Caco-2 (cell line): ENCODE results near the gene FAM174C. TPM values are rescaled to one million over a fixed set of nuclear protein-coding genes. Genes with fewer than 3 reads are reported as not detected.

Source experiments
- BruUV-seq: library from RNA; stranded (reverse); fragments of 400-500 nt; replicated peaks from 2 replicates; lab custom pipeline; 2021; lab: Mats Ljungman, UMichigan
- CTCF ChIA-PET: fragments of 300-600 bp; sonication (Branson Sonifier 250); formaldehyde crosslinking; loops from one replicate; lab custom pipeline; 2022; ENCODE audit warnings: antibody characterized with exemption; lab: Charles Lee
- POLR2A ChIA-PET: fragments of 300-600 bp; sonication (Branson Sonifier 250); formaldehyde crosslinking; loops from one replicate; lab custom pipeline; 2022; ENCODE audit warnings: antibody characterized with exemption; lab: Charles Lee
- DNase-seq, 2 experiments: peaks; one replicate each; pipeline versions ENCODE4 v3.0.0 to v3.0.0-alpha.2; 2020 to 2022
- H3K27me3 ChIP-seq: replicated peaks from 2 replicates; pipeline ENCODE4 v1.6.0; 2011; ENCODE audit warnings: low read length; ENCODE audit not compliant: control insufficient read depth, insufficient read depth
- H3K36me3 ChIP-seq: 2 replicates; pipeline ENCODE4 v1.5.1; 2011; ENCODE audit warnings: low read length; ENCODE audit not compliant: control insufficient read depth, insufficient read depth
- H3K4me1 ChIP-seq: fragments of 250-450 bp; sonication (Bioruptor Pico); 2 replicates; pipeline ENCODE4 v1.5.1; 2020; ENCODE audit warnings: mild to moderate bottlenecking
- H3K4me3 ChIP-seq: 2 replicates; pipeline ENCODE4 v1.5.1; 2011; ENCODE audit warnings: low read depth, mild to moderate bottlenecking, control low read depth, low read length
- H3K9me3 ChIP-seq: fragments of 250-450 bp; sonication (Bioruptor Pico); 2 replicates; pipeline ENCODE4 v1.5.1; 2020; ENCODE audit warnings: mild to moderate bottlenecking, moderate library complexity
- H3K27ac Mint-ChIP-seq: one replicate; pipeline ENCODE4 v1.8.0; 2022; ENCODE audit warnings: mixed read lengths; ENCODE audit not compliant: unreplicated experiment
- H3K27me3 Mint-ChIP-seq: one replicate; pipeline ENCODE4 v1.8.0; 2022; ENCODE audit warnings: mixed read lengths; ENCODE audit not compliant: insufficient read depth, unreplicated experiment
- H3K36me3 Mint-ChIP-seq: one replicate; pipeline ENCODE4 v1.8.0; 2022; ENCODE audit warnings: mild to moderate bottlenecking, mixed read lengths; ENCODE audit not compliant: insufficient read depth, unreplicated experiment
- H3K4me1 Mint-ChIP-seq: one replicate; pipeline ENCODE4 v1.8.0; 2022; ENCODE audit warnings: low read depth, mixed read lengths; ENCODE audit not compliant: unreplicated experiment
- H3K4me3 Mint-ChIP-seq: one replicate; pipeline ENCODE4 v1.8.0; 2022; ENCODE audit warnings: mild to moderate bottlenecking, moderate library complexity, mixed read lengths; ENCODE audit not compliant: unreplicated experiment
- H3K9me3 Mint-ChIP-seq: one replicate; pipeline ENCODE4 v1.8.0; 2022; ENCODE audit warnings: mixed read lengths; ENCODE audit not compliant: unreplicated experiment
- CTCF ChIP-seq, 2 experiments: fragments of 200-600 bp in 1 of 2; IDR thresholded peaks; 1 replicate in 1 of 2; 2 replicates in 1 of 2; pipeline versions ENCODE4 v1.5.1 to v1.8.0; 2011 to 2022; ENCODE audit warnings: antibody characterized with exemption in 1 of 2, control low read depth in 1 of 2, inconsistent platforms in 1 of 2, low read depth in 1 of 2, low read length in 1 of 2, mild to moderate bottlenecking in 1 of 2, moderate library complexity in 1 of 2; ENCODE audit not compliant: insufficient read depth in 1 of 2, severe bottlenecking in 1 of 2, unreplicated experiment in 1 of 2
- intact Hi-C: fragments of 100-400 bp; cut with micrococcal nuclease; formaldehyde crosslinking; loops from one replicate; pipeline ENCODE4 v1.10.0; 2022; ENCODE audit not compliant: unreplicated experiment
- total RNA-seq: library from RNA; stranded (reverse); gene quantifications from 2 replicates; pipeline ENCODE4 v1.2.3, GENCODE V29; 2022

FAM174C gene
- total RNA-seq, 1 experiment from 2014 or later: 51.0 TPM

GRCh38 chr19:1283207-1283916 is 8.0 kb downstream of the FAM174C start:
- no peaks in the 10 kb centered on the region for H3K9me3 ChIP-seq
- H3K4me1 Mint-ChIP-seq: peaks cover 18% of the 10 kb centered on the region
- ChIA-PET POLR2A (interaction anchor here (0.5 to 2.2 kb wide), 4 partner anchors 8 to 17 kb away, joined by 3 to 11 read pairs (median 8); partner anchors contain the start of genes CIRBP and FAM174C), CTCF (interaction anchor here (0.7 to 1.5 kb wide), 3 partner anchors 14 to 300 kb away, joined by 3 to 6 read pairs (median 5); partner anchors contain the start of gene CIRBP)
- H3K9me3 Mint-ChIP-seq: no peaks in the 10 kb centered on the region
- intact Hi-C loops: no loop called here
- H3K27me3 ChIP-seq: no peaks in the 10 kb centered on the region
- no peak overlapping the region for H3K4me3 ChIP-seq
- peaks cover 27% of the 10 kb centered on the region for H3K36me3 Mint-ChIP-seq
- H3K27ac Mint-ChIP-seq: no peak overlapping the region
- no peak overlapping the region for H3K4me3 Mint-ChIP-seq
- peaks cover 41% of the 10 kb centered on the region for H3K4me1 ChIP-seq
- BruUV-seq: no TSS peak
- DNase-seq: no peak
- no peaks in the 10 kb centered on the region for H3K27me3 Mint-ChIP-seq
- peaks cover 3% of the 10 kb centered on the region for H3K36me3 ChIP-seq
- TF ChIP-seq CTCF (IDR thresholded peaks at IDR 0.05; ENCODE audit: insufficient read depth in 1 of 2, low read depth in 1 of 2, low read length in 1 of 2, severe bottlenecking in 1 of 2, unreplicated experiment in 1 of 2): no peak

- no peak for TF ChIP-seq CTCF (IDR thresholded peaks at IDR 0.05; ENCODE audit: insufficient read depth in 1 of 2, low read depth in 1 of 2, low read length in 1 of 2, severe bottlenecking in 1 of 2, unreplicated experiment in 1 of 2)
- Mint-ChIP-seq H3K27me3 (no peaks in the 10 kb centered on the region), H3K4me1 (peaks cover 18% of the 10 kb centered on the region), H3K9me3 (no peaks in the 10 kb centered on the region), H3K27ac (peak overlapping the region; percentile 84), H3K36me3 (peaks cover 23% of the 10 kb centered on the region), H3K4me3 (peak overlapping the region; percentile 71)
- Histone ChIP-seq H3K9me3 (no peaks in the 10 kb centered on the region), H3K36me3 (peaks cover 3% of the 10 kb centered on the region), H3K4me1 (peaks cover 41% of the 10 kb centered on the region), H3K27me3 (no peaks in the 10 kb centered on the region), H3K4me3 (no peak overlapping the region)
- ChIA-PET CTCF (interaction anchor here (0.7 to 1.5 kb wide), 4 partner anchors 15 to 300 kb away, joined by 3 to 6 read pairs (median 4); partner anchors contain the start of gene CIRBP), POLR2A (interaction anchor here (0.5 to 2.2 kb wide), 4 partner anchors 9 to 17 kb away, joined by 3 to 11 read pairs (median 8); partner anchors contain the start of genes CIRBP and FAM174C)
- intact Hi-C loops: loop anchor here (1.0 kb wide), 1 partner anchor 24 kb away; no protein-coding TSS in a partner anchor
- no TSS peak for BruUV-seq
- no peak for DNase-seq
These were observed 8.6 kb downstream of the FAM174C start for GRCh38 chr19:1283917-1284292.

- Mint-ChIP-seq H3K36me3 (peaks cover 18% of the 10 kb centered on the region), H3K4me1 (peaks cover 18% of the 10 kb centered on the region), H3K4me3 (peak overlapping the region; percentile 71), H3K27me3 (no peaks in the 10 kb centered on the region), H3K27ac (peak overlapping the region; percentile 84), H3K9me3 (no peaks in the 10 kb centered on the region)
- ChIA-PET CTCF (interaction anchor here (1.0 to 1.5 kb wide), 3 partner anchors 16 to 40 kb away, joined by 4 to 6 read pairs (median 5); partner anchors contain the start of gene CIRBP), POLR2A (interaction anchor here (0.5 to 2.2 kb wide), 4 partner anchors 9 to 18 kb away, joined by 3 to 11 read pairs (median 8); partner anchors contain the start of genes CIRBP and FAM174C)
- no TSS peak for BruUV-seq
- Histone ChIP-seq H3K4me3 (no peak overlapping the region), H3K27me3 (no peaks in the 10 kb centered on the region), H3K4me1 (peaks cover 41% of the 10 kb centered on the region), H3K36me3 (no peaks in the 10 kb centered on the region; the same call in 1 of the 2 replicates), H3K9me3 (no peaks in the 10 kb centered on the region)
- intact Hi-C loops: loop anchor here (1.0 kb wide), 1 partner anchor 24 kb away; no protein-coding TSS in a partner anchor
- peak; percentile 60 to 74 for DNase-seq
- TF ChIP-seq CTCF (IDR thresholded peaks at IDR 0.05; ENCODE audit: insufficient read depth in 1 of 2, low read depth in 1 of 2, low read length in 1 of 2, severe bottlenecking in 1 of 2, unreplicated experiment in 1 of 2): no peak
These were observed 9.1 kb downstream of the FAM174C start for GRCh38 chr19:1284293-1284978.
